ENCODE measurements around the gene SIPA1L3.

Gene SIPA1L3

DNA sequence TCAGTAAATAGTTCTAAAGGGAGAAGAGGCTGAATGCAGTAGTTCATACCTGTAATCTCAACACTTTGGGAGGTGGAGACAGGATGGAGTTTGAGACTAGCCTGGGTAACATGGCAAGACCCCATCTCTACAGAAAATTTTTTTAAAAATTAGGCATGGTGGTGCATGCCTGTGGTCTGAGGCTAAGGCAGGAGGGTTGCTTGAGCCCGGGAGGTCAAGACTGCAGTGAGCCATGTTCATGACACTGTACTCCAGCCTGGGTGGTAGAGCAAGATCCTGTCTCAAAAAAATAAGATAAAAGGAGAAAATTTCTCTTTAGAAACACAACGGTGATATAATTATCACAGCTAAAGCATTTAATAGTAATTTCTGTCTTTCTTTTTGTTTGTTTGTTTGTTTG lies 57.1 kb downstream of the SIPA1L3 start:
- no peak for TF ChIP-seq CTCF (IDR thresholded peaks at IDR 0.05; ENCODE audit: insufficient read depth, low read depth, low read length, missing control alignments)
- no peak overlapping the region for H3K4me3 ChIP-seq (ENCODE audit: low read length)
- DNase-seq (ENCODE audit: low read depth), result no peak

DNA sequence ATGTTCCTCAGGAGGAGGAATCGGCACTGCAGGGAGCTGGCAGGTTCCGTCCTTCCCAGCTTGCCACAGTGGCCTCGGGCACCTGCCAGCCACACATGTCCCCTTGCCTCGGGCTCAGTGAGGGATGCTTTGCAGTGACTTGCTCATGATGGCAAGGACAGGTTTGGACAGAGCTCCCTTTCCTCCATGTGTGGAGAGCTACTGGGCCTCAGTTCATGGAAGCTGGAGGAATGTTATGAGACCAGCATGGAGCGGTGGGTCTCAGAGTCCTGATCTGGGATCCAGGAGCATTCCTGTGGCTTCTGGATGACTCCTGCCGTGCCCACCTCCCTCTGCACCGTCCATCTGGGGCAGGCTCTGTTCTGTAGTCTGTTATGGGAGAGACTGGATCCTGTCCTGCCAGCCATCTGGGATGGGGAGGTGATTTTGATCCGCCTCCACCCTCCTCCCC lies 59.2 kb downstream of the SIPA1L3 start:
- peak; percentile 84 for DNase-seq (ENCODE audit: low read depth)
- TF ChIP-seq CTCF (IDR thresholded peaks at IDR 0.05; ENCODE audit: insufficient read depth, low read depth, low read length, missing control alignments), result no peak

GRCh38 chr19:37966662-37967231 lies 59.7 kb downstream of the SIPA1L3 start:
- no peak for TF ChIP-seq CTCF (IDR thresholded peaks at IDR 0.05; ENCODE audit: insufficient read depth, low read depth, low read length, missing control alignments)
- no peak for DNase-seq (ENCODE audit: low read depth)
- no peak overlapping the region for H3K4me3 ChIP-seq (ENCODE audit: low read length)

More for the DNA sequence above, 59.2 kb downstream of the SIPA1L3 start:
- H3K4me3 ChIP-seq (ENCODE audit: low read length), result no peak overlapping the region

DNA sequence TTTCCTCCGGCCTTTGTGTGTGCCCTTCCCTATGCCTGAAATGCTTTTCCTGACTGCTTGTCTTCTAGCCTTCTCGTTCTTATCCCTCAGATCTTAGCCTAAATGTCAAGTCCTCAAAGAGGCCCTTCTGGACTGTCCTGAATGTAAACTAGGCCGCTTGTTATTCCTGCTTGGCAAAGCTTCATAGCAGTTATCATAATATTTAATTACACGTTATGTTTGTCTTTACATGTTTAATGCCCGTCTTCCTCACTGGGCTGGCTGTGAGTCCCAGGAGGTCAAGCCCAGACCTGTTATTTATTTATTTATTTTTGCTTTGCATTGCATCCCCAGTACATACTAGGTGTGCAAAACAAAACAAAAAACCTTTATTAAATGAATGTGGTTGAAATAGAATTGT lies 62.7 kb downstream of the SIPA1L3 start:
- peak; percentile 66 for DNase-seq (ENCODE audit: low read depth)

DNA sequence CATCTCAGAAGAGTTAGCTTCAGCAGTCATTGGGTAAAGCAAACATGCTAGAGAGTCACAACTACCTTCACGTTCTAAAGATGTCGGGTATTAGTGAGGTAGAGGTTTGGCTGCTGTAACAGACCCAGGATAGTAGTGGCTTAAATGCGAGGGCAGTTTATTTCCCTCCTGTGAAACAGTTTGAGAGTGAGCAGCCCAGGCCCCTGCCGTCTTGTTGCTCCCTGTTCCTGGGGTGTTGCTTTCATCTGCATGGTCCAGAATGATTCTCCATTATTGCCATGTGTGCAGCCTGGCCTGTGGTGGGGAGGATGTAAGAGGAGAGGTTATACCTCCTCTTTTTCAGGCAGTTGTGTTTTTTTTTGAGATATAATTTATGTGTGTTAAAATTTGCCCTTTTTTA lies 63.7 kb downstream of the SIPA1L3 start:
- no peak for TF ChIP-seq CTCF (IDR thresholded peaks at IDR 0.05; ENCODE audit: insufficient read depth, low read depth, low read length, missing control alignments)
- DNase-seq (ENCODE audit: low read depth), result no peak
- no peak overlapping the region for H3K4me3 ChIP-seq (ENCODE audit: low read length)

More for the DNA sequence above, 62.7 kb downstream of the SIPA1L3 start:
- no peak for TF ChIP-seq CTCF (IDR thresholded peaks at IDR 0.05; ENCODE audit: insufficient read depth, low read depth, low read length, missing control alignments)
- no peak overlapping the region for H3K4me3 ChIP-seq (ENCODE audit: low read length)

DNA sequence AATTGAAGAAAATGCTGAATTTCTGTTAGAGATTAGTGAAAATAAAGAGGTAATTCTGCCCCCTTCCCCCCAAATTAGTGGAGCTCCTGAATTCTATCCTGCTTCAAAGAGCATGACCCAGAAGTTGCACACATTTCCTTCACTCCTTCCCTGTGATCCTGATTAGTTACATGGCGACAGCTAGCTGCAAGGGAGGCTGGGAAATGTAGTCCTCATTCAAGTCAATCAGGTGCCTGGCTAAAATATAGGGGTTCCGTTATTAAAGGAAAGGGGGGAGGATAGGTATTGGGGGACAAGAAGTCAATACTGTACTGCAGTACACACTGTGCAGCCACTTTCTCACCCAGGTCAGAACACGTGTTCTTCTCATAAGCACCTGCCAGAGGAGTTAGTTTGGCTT lies 65.8 kb downstream of the SIPA1L3 start:
- TF ChIP-seq CTCF (IDR thresholded peaks at IDR 0.05; ENCODE audit: insufficient read depth, low read depth, low read length, missing control alignments), result no peak

GRCh38 chr19:37973666-37974065 lies 66.7 kb downstream of the SIPA1L3 start:
- no peak overlapping the region for H3K4me3 ChIP-seq (ENCODE audit: low read length)
- DNase-seq (ENCODE audit: low read depth), result no peak
- TF ChIP-seq CTCF (IDR thresholded peaks at IDR 0.05; ENCODE audit: insufficient read depth, low read depth, low read length, missing control alignments), result no peak

More for the DNA sequence above, 65.8 kb downstream of the SIPA1L3 start:
- DNase-seq (ENCODE audit: low read depth), result no peak
- no peak overlapping the region for H3K4me3 ChIP-seq (ENCODE audit: low read length)
